ENCODE measurements around the gene TRAPPC3. TPM values are rescaled to one million over a fixed set of nuclear protein-coding genes. Genes with fewer than 3 reads are reported as not detected.

Gene TRAPPC3
- total and polyA plus RNA-seq, 2 experiments from 2014 or later: 45.6 to 55.9 TPM

DNA sequence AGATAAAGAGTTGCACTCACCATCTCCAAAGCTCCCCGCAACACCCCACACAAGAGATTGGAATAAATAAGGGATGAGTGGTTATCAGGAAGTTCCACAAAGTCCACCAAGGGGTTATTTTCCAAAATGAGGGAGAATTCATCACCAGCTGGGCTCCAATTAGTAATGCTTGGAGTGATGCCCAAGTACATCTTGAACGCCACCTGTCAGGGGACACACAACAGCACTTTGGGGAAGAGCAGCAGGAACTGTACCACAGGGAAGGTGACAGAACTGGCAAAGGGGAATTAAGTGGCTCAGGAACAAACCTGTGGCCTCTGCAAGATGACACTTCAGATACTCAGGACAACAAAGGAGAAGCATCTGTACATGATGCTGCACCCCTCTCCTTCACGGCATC, 11.5 kb downstream of the TRAPPC3 start:
- no peak overlapping the region for H3K4me2 ChIP-seq
- H3K27me3 Mint-ChIP-seq (ENCODE audit: insufficient read depth, low read depth, poor library complexity): peaks cover 4% of the 10 kb centered on the region
- H3K36me3 Mint-ChIP-seq (ENCODE audit: low read depth): peaks cover 3% of the 10 kb centered on the region; the same call in 1 of the 3 replicates
- DNase-seq (ENCODE audit: low spot score) (no peak), ATAC-seq (no peak)
- H4K20me1 ChIP-seq (replicated peaks; ENCODE audit: insufficient read depth): peaks cover 5% of the 10 kb centered on the region; the same call in 1 of the 2 replicates
- H3K9me3 Mint-ChIP-seq: no peaks in the 10 kb centered on the region
- peaks cover 6% of the 10 kb centered on the region; the same call in 1 of the 2 replicates for H3F3A ChIP-seq (replicated peaks; ENCODE audit: low read depth)
- TF ChIP-seq, protein P1, sequence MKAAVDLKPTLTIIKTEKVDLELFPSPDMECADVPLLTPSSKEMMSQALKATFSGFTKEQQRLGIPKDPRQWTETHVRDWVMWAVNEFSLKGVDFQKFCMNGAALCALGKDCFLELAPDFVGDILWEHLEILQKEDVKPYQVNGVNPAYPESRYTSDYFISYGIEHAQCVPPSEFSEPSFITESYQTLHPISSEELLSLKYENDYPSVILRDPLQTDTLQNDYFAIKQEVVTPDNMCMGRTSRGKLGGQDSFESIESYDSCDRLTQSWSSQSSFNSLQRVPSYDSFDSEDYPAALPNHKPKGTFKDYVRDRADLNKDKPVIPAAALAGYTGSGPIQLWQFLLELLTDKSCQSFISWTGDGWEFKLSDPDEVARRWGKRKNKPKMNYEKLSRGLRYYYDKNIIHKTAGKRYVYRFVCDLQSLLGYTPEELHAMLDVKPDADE (IDR thresholded peaks at IDR 0.05): no peak
- TF ChIP-seq JUNB (IDR thresholded peaks at IDR 0.05; ENCODE audit: unreplicated experiment): no peak
- no peaks in the 10 kb centered on the region for H3K36me3 ChIP-seq (ENCODE audit: insufficient read depth)
- no peaks in the 10 kb centered on the region for H3K9me2 ChIP-seq (ENCODE audit: insufficient read depth)
- H3K27ac ChIP-seq (ENCODE audit: low read depth): no peak overlapping the region
- H3K27me3 ChIP-seq (ENCODE audit: insufficient read depth): no peaks in the 10 kb centered on the region
- H2AFZ ChIP-seq: no peak overlapping the region
- H3K4me3 Mint-ChIP-seq: no peak overlapping the region
- H3K4me1 Mint-ChIP-seq: peaks cover 13% of the 10 kb centered on the region; the same call in 2 of the 3 replicates
- no peak overlapping the region for H3K4me3 ChIP-seq
- H3K27ac Mint-ChIP-seq: no peak overlapping the region
- H3K4me1 ChIP-seq (ENCODE audit: insufficient read depth): peaks cover 3% of the 10 kb centered on the region
- H3K79me2 ChIP-seq (replicated peaks; ENCODE audit: insufficient read depth): peaks cover 9% of the 10 kb centered on the region; the same call in 1 of the 2 replicates

DNA sequence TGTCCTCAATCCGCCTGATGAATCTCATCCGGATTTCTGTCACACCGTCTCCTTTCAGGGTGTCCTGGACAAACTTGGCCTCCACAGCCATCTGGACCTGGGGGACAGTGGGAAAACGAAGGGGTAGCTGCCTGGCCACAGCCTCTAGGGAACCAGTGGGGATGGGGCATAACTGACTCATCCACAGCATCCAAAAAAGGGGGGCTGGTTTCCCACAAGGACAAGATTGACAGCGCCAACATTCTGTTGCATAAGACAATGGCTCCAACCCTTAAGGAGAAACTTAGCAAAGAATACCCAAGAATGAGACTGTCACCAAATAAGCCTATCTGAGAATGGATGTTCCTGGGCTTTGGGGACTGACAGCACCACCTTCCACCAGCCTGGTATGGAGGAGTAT, 12.1 kb downstream of the TRAPPC3 start:
- H3K4me2 ChIP-seq: no peak overlapping the region
- TF ChIP-seq NANOG (IDR thresholded peaks at IDR 0.05; ENCODE audit: borderline replicate concordance) (no peak), EZH2 (IDR thresholded peaks at IDR 0.05; ENCODE audit: low read depth, unreplicated experiment) (no peak), ZNF114 (CRISPR knock-in tag; IDR thresholded peaks at IDR 0.05) (no peak), POLR2AphosphoS5 (IDR thresholded peaks at IDR 0.05; ENCODE audit: low read depth) (no peak), CTCF (conservative IDR thresholded peaks at IDR 0.05; ENCODE audit: low read depth in 2 of 2) (no peak), STAT1 (IDR thresholded peaks at IDR 0.05; ENCODE audit: unreplicated experiment) (no peak)
- TF ChIP-seq, protein P1 (IDR thresholded peaks at IDR 0.05): no peak
- TF ChIP-seq, protein P2, sequence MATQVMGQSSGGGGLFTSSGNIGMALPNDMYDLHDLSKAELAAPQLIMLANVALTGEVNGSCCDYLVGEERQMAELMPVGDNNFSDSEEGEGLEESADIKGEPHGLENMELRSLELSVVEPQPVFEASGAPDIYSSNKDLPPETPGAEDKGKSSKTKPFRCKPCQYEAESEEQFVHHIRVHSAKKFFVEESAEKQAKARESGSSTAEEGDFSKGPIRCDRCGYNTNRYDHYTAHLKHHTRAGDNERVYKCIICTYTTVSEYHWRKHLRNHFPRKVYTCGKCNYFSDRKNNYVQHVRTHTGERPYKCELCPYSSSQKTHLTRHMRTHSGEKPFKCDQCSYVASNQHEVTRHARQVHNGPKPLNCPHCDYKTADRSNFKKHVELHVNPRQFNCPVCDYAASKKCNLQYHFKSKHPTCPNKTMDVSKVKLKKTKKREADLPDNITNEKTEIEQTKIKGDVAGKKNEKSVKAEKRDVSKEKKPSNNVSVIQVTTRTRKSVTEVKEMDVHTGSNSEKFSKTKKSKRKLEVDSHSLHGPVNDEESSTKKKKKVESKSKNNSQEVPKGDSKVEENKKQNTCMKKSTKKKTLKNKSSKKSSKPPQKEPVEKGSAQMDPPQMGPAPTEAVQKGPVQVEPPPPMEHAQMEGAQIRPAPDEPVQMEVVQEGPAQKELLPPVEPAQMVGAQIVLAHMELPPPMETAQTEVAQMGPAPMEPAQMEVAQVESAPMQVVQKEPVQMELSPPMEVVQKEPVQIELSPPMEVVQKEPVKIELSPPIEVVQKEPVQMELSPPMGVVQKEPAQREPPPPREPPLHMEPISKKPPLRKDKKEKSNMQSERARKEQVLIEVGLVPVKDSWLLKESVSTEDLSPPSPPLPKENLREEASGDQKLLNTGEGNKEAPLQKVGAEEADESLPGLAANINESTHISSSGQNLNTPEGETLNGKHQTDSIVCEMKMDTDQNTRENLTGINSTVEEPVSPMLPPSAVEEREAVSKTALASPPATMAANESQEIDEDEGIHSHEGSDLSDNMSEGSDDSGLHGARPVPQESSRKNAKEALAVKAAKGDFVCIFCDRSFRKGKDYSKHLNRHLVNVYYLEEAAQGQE (IDR thresholded peaks at IDR 0.05; ENCODE audit: unreplicated experiment): no peak

More for the DNA sequence above, 12.1 kb downstream of the TRAPPC3 start:
- H2AFZ ChIP-seq: no peak overlapping the region
- peaks cover 13% of the 10 kb centered on the region; the same call in 2 of the 3 replicates for H3K4me1 Mint-ChIP-seq
- no peak overlapping the region for H3K4me3 Mint-ChIP-seq
- H3K27me3 ChIP-seq (ENCODE audit: insufficient read depth): no peaks in the 10 kb centered on the region
- no peaks in the 10 kb centered on the region for H3K9me2 ChIP-seq (ENCODE audit: insufficient read depth)
- no peak for DNase-seq (ENCODE audit: low spot score)
- no peaks in the 10 kb centered on the region for H3K9me3 Mint-ChIP-seq
- no peak overlapping the region for H3K4me3 ChIP-seq
- no peak overlapping the region for H3K27ac ChIP-seq (ENCODE audit: low read depth)
- H3K79me2 ChIP-seq (replicated peaks; ENCODE audit: insufficient read depth): peaks cover 4% of the 10 kb centered on the region; the same call in 1 of the 2 replicates
- peaks cover 3% of the 10 kb centered on the region; the same call in 1 of the 3 replicates for H3K36me3 Mint-ChIP-seq (ENCODE audit: low read depth)
- H3K27ac Mint-ChIP-seq: no peak overlapping the region
- H3F3A ChIP-seq (replicated peaks; ENCODE audit: low read depth): peaks cover 6% of the 10 kb centered on the region; the same call in 1 of the 2 replicates
- H3K4me1 ChIP-seq (ENCODE audit: insufficient read depth): peaks cover 3% of the 10 kb centered on the region
- H3K27me3 Mint-ChIP-seq (ENCODE audit: insufficient read depth, low read depth, poor library complexity): peaks cover 4% of the 10 kb centered on the region
- no peak for ATAC-seq
- peaks cover 3% of the 10 kb centered on the region; the same call in 1 of the 2 replicates for H4K20me1 ChIP-seq (replicated peaks; ENCODE audit: insufficient read depth)
- H3K36me3 ChIP-seq (ENCODE audit: insufficient read depth): no peaks in the 10 kb centered on the region
